Mesothelial cell of epicardium (in vitro differentiated cells): ENCODE data around the gene LRP6. TPM values are rescaled to one million over a fixed set of nuclear protein-coding genes. Genes with fewer than 3 reads are reported as not detected.

Experiments used
- DNase-seq, 2 experiments: peaks; one replicate each; pipeline ENCODE4 v3.0.0; 2021; ENCODE audit warnings: low spot score in 2 of 2; ENCODE audit not compliant: unreplicated experiment in 2 of 2
- H3K27ac Mint-ChIP-seq: 2 replicates; pipeline ENCODE4 v1.8.0; 2021; ENCODE audit warnings: mixed read lengths
- H3K27me3 Mint-ChIP-seq: 2 replicates; pipeline ENCODE4 v1.8.0; 2021; ENCODE audit warnings: low read depth, mixed read lengths
- H3K36me3 Mint-ChIP-seq: 2 replicates; pipeline ENCODE4 v1.8.0; 2021; ENCODE audit warnings: mixed read lengths
- H3K4me1 Mint-ChIP-seq: 2 replicates; pipeline ENCODE4 v1.8.0; 2021; ENCODE audit warnings: mixed read lengths
- H3K4me3 Mint-ChIP-seq: 2 replicates; pipeline ENCODE4 v1.8.0; 2021; ENCODE audit warnings: mild to moderate bottlenecking, moderate library complexity, mixed read lengths
- H3K9me3 Mint-ChIP-seq: 2 replicates; pipeline ENCODE4 v1.8.0; 2021; ENCODE audit warnings: mixed read lengths
- CTCF ChIP-seq: fragments of 200-600 bp; sonication (generic); IDR thresholded peaks from one replicate; pipeline ENCODE4 v1.5.0; 2021; ENCODE audit warnings: antibody characterized with exemption; ENCODE audit not compliant: unreplicated experiment
- total RNA-seq: library from RNA; stranded (reverse); gene quantifications from 3 replicates; pipeline ENCODE4 v1.2.1, GENCODE V29; 2021

The LRP6 gene
- total RNA-seq, 1 donor from 2014 or later = 72.9 TPM

GRCh38 chr12:12185414-12185813, 81.4 kb downstream of the LRP6 start:
- Mint-ChIP-seq H3K27ac (no peak overlapping the region), H3K4me3 (no peak overlapping the region), H3K27me3 (no peaks in the 10 kb centered on the region), H3K4me1 (peaks cover 11% of the 10 kb centered on the region), H3K36me3 (peaks cover 21% of the 10 kb centered on the region), H3K9me3 (no peaks in the 10 kb centered on the region)
- TF ChIP-seq CTCF = no peak
- no peak for DNase-seq

- Mint-ChIP-seq H3K4me1 (peaks cover 14% of the 10 kb centered on the region), H3K4me3 (no peak overlapping the region), H3K27me3 (no peaks in the 10 kb centered on the region), H3K9me3 (no peaks in the 10 kb centered on the region), H3K36me3 (peaks cover 30% of the 10 kb centered on the region), H3K27ac (peak overlapping the region; percentile 74)
- no peak for TF ChIP-seq CTCF
- no peak for DNase-seq
Measured at GRCh38 chr12:12182703-12183365, 84.0 kb downstream of the LRP6 start.

- no peak for DNase-seq
- Mint-ChIP-seq H3K4me3 (no peak overlapping the region), H3K9me3 (no peaks in the 10 kb centered on the region), H3K27ac (no peak overlapping the region), H3K4me1 (peaks cover 18% of the 10 kb centered on the region), H3K36me3 (peaks cover 26% of the 10 kb centered on the region), H3K27me3 (no peaks in the 10 kb centered on the region)
- TF ChIP-seq CTCF = no peak
Measured at GRCh38 chr12:12181511-12181910, 85.3 kb downstream of the LRP6 start.

- Mint-ChIP-seq H3K9me3 (no peaks in the 10 kb centered on the region), H3K27ac (no peak overlapping the region), H3K36me3 (peaks cover 27% of the 10 kb centered on the region), H3K27me3 (no peaks in the 10 kb centered on the region), H3K4me1 (peaks cover 23% of the 10 kb centered on the region), H3K4me3 (no peak overlapping the region)
- TF ChIP-seq CTCF = no peak
- DNase-seq = no peak
Measured at GRCh38 chr12:12180575-12180974, 86.3 kb downstream of the LRP6 start.

- no peaks in the 10 kb centered on the region for H3K27me3 Mint-ChIP-seq
- peaks cover 23% of the 10 kb centered on the region for H3K4me1 Mint-ChIP-seq
- no peaks in the 10 kb centered on the region for H3K9me3 Mint-ChIP-seq
- no peak overlapping the region for H3K4me3 Mint-ChIP-seq
- peaks cover 23% of the 10 kb centered on the region for H3K36me3 Mint-ChIP-seq
- no peak for DNase-seq
- TF ChIP-seq CTCF = no peak
- no peak overlapping the region for H3K27ac Mint-ChIP-seq
Measured at GRCh38 chr12:12180136-12180535, 86.7 kb downstream of the LRP6 start.
